GM23338 (cell line): ENCODE results near the gene RALGPS1.

ENCODE experiments used
- CREB1 ChIP-seq: fragments of 250-450 bp; sonication (Bioruptor Pico); IDR thresholded peaks from 2 replicates; pipeline ENCODE4 v1.5.0; 2020; ENCODE audit warnings: low read depth, mild to moderate bottlenecking, moderate library complexity
- EZH2 ChIP-seq: fragments of 200-600 bp; sonication (generic); IDR thresholded peaks from one replicate; pipeline ENCODE4 v1.8.0; 2017; ENCODE audit warnings: antibody characterized with exemption, mild to moderate bottlenecking, low read depth; ENCODE audit not compliant: unreplicated experiment
- EZH2phosphoT487 ChIP-seq: fragments of 200-600 bp; sonication (generic); IDR thresholded peaks from one replicate; pipeline ENCODE4 v1.8.1; 2018; ENCODE audit warnings: antibody characterized with exemption; ENCODE audit not compliant: unreplicated experiment
- JUNB ChIP-seq: IDR thresholded peaks from one replicate; pipeline ENCODE4 v1.6.1; 2016; ENCODE audit warnings: antibody characterized with exemption; ENCODE audit not compliant: unreplicated experiment
- NANOG ChIP-seq: IDR thresholded peaks from 2 replicates; pipeline ENCODE4 v1.6.1; 2016; ENCODE audit warnings: antibody characterized with exemption, borderline replicate concordance
- POLR2AphosphoS5 ChIP-seq: IDR thresholded peaks from 2 replicates; pipeline ENCODE4 v1.6.1; 2016; ENCODE audit warnings: antibody characterized with exemption, low read depth
- STAT1 ChIP-seq: IDR thresholded peaks from one replicate; pipeline ENCODE4 v1.6.1; 2016; ENCODE audit warnings: antibody characterized with exemption; ENCODE audit not compliant: unreplicated experiment
- ZNF114 ChIP-seq: fragments of 250-450 bp; sonication (Bioruptor Pico); IDR thresholded peaks from 2 replicates; pipeline ENCODE4 v1.5.0; 2020; ENCODE audit warnings: mild to moderate bottlenecking, moderate library complexity
- TF ChIP-seq, protein P1 (sequence below), 2 experiments: fragments of 200-600 bp in 1 of 2; sonication (generic) in 1 of 2; conservative IDR thresholded peaks; 2 replicates each; pipeline versions ENCODE4 v1.5.1 to v1.6.1; 2016 to 2017; ENCODE audit warnings: antibody characterized with exemption in 2 of 2, low read depth in 2 of 2, mild to moderate bottlenecking in 2 of 2, moderate library complexity in 1 of 2
- TF ChIP-seq, protein P2 (sequence below): IDR thresholded peaks from 2 replicates; pipeline ENCODE4 v1.6.1; 2016; ENCODE audit warnings: antibody characterized with exemption
- TF ChIP-seq, protein P3 (sequence below): IDR thresholded peaks from one replicate; pipeline ENCODE4 v1.6.1; 2018; ENCODE audit warnings: antibody characterized with exemption; ENCODE audit not compliant: unreplicated experiment

DNA sequence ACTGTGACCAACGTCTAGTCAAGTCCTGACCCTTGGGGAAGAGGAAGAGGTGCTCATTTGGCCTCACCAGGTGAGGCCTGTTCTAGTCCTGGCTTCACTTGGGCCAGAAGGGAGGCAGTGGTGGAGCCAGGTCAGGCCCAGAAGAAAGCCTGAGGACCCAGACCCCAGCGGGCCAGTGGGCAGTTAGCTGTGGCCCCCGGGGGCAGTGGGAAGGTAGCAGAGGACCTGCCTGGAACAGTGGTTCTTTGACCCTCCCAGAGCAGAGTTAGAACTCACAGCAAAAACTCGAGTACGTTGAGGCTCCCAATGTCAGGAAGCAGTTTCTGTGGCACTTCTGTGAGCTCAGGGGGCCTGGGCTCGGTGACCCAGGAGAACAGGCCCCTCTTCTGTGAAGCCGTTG lies 284.0 kb downstream of the RALGPS1 start:
- TF ChIP-seq EZH2phosphoT487: no peak
- TF ChIP-seq, protein P1, sequence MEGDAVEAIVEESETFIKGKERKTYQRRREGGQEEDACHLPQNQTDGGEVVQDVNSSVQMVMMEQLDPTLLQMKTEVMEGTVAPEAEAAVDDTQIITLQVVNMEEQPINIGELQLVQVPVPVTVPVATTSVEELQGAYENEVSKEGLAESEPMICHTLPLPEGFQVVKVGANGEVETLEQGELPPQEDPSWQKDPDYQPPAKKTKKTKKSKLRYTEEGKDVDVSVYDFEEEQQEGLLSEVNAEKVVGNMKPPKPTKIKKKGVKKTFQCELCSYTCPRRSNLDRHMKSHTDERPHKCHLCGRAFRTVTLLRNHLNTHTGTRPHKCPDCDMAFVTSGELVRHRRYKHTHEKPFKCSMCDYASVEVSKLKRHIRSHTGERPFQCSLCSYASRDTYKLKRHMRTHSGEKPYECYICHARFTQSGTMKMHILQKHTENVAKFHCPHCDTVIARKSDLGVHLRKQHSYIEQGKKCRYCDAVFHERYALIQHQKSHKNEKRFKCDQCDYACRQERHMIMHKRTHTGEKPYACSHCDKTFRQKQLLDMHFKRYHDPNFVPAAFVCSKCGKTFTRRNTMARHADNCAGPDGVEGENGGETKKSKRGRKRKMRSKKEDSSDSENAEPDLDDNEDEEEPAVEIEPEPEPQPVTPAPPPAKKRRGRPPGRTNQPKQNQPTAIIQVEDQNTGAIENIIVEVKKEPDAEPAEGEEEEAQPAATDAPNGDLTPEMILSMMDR (conservative IDR thresholded peaks at IDR 0.05; ENCODE audit: low read depth in 2 of 2): no peak
- TF ChIP-seq POLR2AphosphoS5: no peak
- no peak for TF ChIP-seq EZH2
- no peak for TF ChIP-seq STAT1
- no peak for TF ChIP-seq CREB1 (CRISPR knock-in tag)
- TF ChIP-seq, protein P2, sequence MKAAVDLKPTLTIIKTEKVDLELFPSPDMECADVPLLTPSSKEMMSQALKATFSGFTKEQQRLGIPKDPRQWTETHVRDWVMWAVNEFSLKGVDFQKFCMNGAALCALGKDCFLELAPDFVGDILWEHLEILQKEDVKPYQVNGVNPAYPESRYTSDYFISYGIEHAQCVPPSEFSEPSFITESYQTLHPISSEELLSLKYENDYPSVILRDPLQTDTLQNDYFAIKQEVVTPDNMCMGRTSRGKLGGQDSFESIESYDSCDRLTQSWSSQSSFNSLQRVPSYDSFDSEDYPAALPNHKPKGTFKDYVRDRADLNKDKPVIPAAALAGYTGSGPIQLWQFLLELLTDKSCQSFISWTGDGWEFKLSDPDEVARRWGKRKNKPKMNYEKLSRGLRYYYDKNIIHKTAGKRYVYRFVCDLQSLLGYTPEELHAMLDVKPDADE: no peak
- TF ChIP-seq, protein P3, sequence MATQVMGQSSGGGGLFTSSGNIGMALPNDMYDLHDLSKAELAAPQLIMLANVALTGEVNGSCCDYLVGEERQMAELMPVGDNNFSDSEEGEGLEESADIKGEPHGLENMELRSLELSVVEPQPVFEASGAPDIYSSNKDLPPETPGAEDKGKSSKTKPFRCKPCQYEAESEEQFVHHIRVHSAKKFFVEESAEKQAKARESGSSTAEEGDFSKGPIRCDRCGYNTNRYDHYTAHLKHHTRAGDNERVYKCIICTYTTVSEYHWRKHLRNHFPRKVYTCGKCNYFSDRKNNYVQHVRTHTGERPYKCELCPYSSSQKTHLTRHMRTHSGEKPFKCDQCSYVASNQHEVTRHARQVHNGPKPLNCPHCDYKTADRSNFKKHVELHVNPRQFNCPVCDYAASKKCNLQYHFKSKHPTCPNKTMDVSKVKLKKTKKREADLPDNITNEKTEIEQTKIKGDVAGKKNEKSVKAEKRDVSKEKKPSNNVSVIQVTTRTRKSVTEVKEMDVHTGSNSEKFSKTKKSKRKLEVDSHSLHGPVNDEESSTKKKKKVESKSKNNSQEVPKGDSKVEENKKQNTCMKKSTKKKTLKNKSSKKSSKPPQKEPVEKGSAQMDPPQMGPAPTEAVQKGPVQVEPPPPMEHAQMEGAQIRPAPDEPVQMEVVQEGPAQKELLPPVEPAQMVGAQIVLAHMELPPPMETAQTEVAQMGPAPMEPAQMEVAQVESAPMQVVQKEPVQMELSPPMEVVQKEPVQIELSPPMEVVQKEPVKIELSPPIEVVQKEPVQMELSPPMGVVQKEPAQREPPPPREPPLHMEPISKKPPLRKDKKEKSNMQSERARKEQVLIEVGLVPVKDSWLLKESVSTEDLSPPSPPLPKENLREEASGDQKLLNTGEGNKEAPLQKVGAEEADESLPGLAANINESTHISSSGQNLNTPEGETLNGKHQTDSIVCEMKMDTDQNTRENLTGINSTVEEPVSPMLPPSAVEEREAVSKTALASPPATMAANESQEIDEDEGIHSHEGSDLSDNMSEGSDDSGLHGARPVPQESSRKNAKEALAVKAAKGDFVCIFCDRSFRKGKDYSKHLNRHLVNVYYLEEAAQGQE: no peak
- no peak for TF ChIP-seq NANOG
- no peak for TF ChIP-seq JUNB
- no peak for TF ChIP-seq ZNF114
